ELR (cell line): Measurements from ENCODE around the gene TSPAN17.
A peak's percentile ranks its signal among the peaks of the same experiment; 100 is the strongest.

Experiments used
- DNase-seq: peaks from one replicate; pipeline ENCODE4 v3.0.0-alpha.2; 2015; ENCODE audit warnings: low read depth

Gene TSPAN17

GRCh38 chr5:176621661-176622079 is 25.6 kb upstream of the TSPAN17 start:
- no peak for DNase-seq

- no peak for DNase-seq
Observed at GRCh38 chr5:176624142-176624541, 23.1 kb upstream of the TSPAN17 start.

GRCh38 chr5:176624938-176625337 is 22.3 kb upstream of the TSPAN17 start:
- no peak for DNase-seq

GRCh38 chr5:176625512-176625911 is 21.8 kb upstream of the TSPAN17 start:
- DNase-seq, result no peak

GRCh38 chr5:176625966-176626875 is 21.1 kb upstream of the TSPAN17 start:
- DNase-seq, result no peak

- DNase-seq, result no peak
Observed at GRCh38 chr5:176626876-176627236, 20.4 kb upstream of the TSPAN17 start.

- no peak for DNase-seq
Observed at GRCh38 chr5:176627582-176627981, 19.7 kb upstream of the TSPAN17 start.

GRCh38 chr5:176628406-176629228 is 18.7 kb upstream of the TSPAN17 start:
- peak; percentile 40 for DNase-seq

- no peak for DNase-seq
Observed at GRCh38 chr5:176629317-176629852, 17.9 kb upstream of the TSPAN17 start.

GRCh38 chr5:176629853-176630680 is 17.2 kb upstream of the TSPAN17 start, which contains the start of the genes EIF4E1B and SNCB:
TSS of gene EIF4E1B (plus strand) at chr5:176630675. CDS start at chr5:176642788, 12,113 bp downstream.
TSS of gene SNCB (minus strand) at chr5:176630534. CDS start at chr5:176629654, 880 bp downstream.
- DNase-seq, result peak; percentile 61

- no peak for DNase-seq
Observed at GRCh38 chr5:176630681-176631222, 16.5 kb upstream of the TSPAN17 start.

GRCh38 chr5:176631383-176632200 is 15.7 kb upstream of the TSPAN17 start:
- no peak for DNase-seq

GRCh38 chr5:176632745-176633144 is 14.5 kb upstream of the TSPAN17 start:
- no peak for DNase-seq

GRCh38 chr5:176633598-176633997 is 13.7 kb upstream of the TSPAN17 start:
- DNase-seq, result no peak

GRCh38 chr5:176636426-176636825 is 10.9 kb upstream of the TSPAN17 start:
- DNase-seq, result no peak

- DNase-seq, result no peak
Observed at GRCh38 chr5:176637556-176637955, 9.7 kb upstream of the TSPAN17 start.

- no peak for DNase-seq
Observed at GRCh38 chr5:176638437-176638836, 8.8 kb upstream of the TSPAN17 start.

GRCh38 chr5:176639208-176639607 is 8.1 kb upstream of the TSPAN17 start:
- no peak for DNase-seq

- DNase-seq, result no peak
Observed at GRCh38 chr5:176639981-176640380, 7.3 kb upstream of the TSPAN17 start.

- DNase-seq, result no peak
Observed at GRCh38 chr5:176640616-176641015, 6.7 kb upstream of the TSPAN17 start.
